ENCODE data around the gene CTNND2.

CTNND2 gene

GRCh38 chr5:11733185-11733839 is 170.9 kb downstream of the CTNND2 start:
- no CpG with 5 or more reads among the region's 2 CpGs for WGBS (ENCODE audit: insufficient coverage, insufficient read length)
- Histone ChIP-seq H3K4me3 (ENCODE audit: low read length) (no peak overlapping the region), H3K9me3 (ENCODE audit: control insufficient read depth, insufficient read depth, low read length) (no peaks in the 10 kb centered on the region), H3K27ac (ENCODE audit: low read length) (no peak overlapping the region), H3K36me3 (ENCODE audit: control insufficient read depth, insufficient read depth, low read length) (no peaks in the 10 kb centered on the region), H3K27me3 (ENCODE audit: control insufficient read depth, insufficient read depth, low read length) (no peaks in the 10 kb centered on the region), H3K4me1 (ENCODE audit: control insufficient read depth, insufficient read depth, low read length) (no peaks in the 10 kb centered on the region)
- DNase-seq (ENCODE audit: low read depth, low spot score), result no peak

- H3K27ac ChIP-seq (ENCODE audit: low read length), result no peak overlapping the region
- DNase-seq (ENCODE audit: low read depth, low spot score), result no peak
- no CpG with 5 or more reads among the region's 3 CpGs for WGBS (ENCODE audit: insufficient coverage, insufficient read length)
- no peaks in the 10 kb centered on the region for H3K4me1 ChIP-seq (ENCODE audit: control insufficient read depth, insufficient read depth, low read length)
- no peaks in the 10 kb centered on the region for H3K36me3 ChIP-seq (ENCODE audit: control insufficient read depth, insufficient read depth, low read length)
- H3K9me3 ChIP-seq (ENCODE audit: control insufficient read depth, insufficient read depth, low read length), result no peaks in the 10 kb centered on the region
- no peaks in the 10 kb centered on the region for H3K27me3 ChIP-seq (ENCODE audit: control insufficient read depth, insufficient read depth, low read length)
- no peak overlapping the region for H3K4me3 ChIP-seq (ENCODE audit: low read length)
These were observed 179.3 kb downstream of the CTNND2 start for GRCh38 chr5:11724940-11725339.

- DNase-seq (ENCODE audit: low read depth, low spot score), result peak; percentile 35
- Histone ChIP-seq H3K36me3 (ENCODE audit: control insufficient read depth, insufficient read depth, low read length) (no peaks in the 10 kb centered on the region), H3K9me3 (ENCODE audit: control insufficient read depth, insufficient read depth, low read length) (no peaks in the 10 kb centered on the region), H3K4me3 (ENCODE audit: low read length) (no peak overlapping the region), H3K27me3 (ENCODE audit: control insufficient read depth, insufficient read depth, low read length) (no peaks in the 10 kb centered on the region), H3K4me1 (ENCODE audit: control insufficient read depth, insufficient read depth, low read length) (no peaks in the 10 kb centered on the region), H3K27ac (ENCODE audit: low read length) (no peak overlapping the region)
- no CpG with 5 or more reads among the region's 5 CpGs for WGBS (ENCODE audit: insufficient coverage, insufficient read length)
These were observed 184.3 kb downstream of the CTNND2 start for GRCh38 chr5:11719888-11720481.

DNA sequence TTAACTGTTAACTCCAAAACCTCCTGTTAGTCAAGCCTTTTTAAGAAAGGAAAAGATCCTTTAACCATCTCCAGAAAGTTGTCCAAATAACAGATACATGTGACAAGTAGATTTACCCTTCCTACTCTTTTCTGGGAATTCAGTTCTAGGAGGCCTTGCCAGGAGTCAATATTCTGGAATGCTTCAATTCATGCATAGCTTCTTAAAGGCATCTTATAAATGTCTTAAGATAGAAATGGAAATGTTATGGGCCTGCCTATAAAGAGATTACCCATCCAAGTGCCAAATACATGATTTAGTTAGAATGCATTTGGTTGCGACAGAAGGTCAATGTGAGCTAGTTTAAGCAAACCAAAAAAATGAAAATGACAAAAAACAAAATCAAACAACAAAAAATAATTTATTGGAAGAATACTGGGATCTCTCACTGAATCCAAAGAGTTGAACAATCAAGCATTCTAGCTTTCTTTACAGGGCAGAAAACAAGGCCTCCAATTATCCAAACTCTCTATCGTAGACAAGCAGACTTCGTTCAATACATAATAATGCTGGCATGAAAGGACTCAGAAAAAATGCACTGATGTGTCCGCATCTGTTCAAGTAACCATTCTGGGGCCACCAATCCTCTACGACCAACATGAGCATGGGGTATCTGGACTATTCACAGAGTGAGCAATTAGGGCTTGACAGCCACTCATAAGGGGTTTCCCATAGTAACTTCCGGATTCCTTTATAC is 188.6 kb downstream of the CTNND2 start:
- WGBS (ENCODE audit: insufficient coverage, insufficient read length), result no CpG with 5 or more reads among the region's 6 CpGs
- no peaks in the 10 kb centered on the region for H3K27me3 ChIP-seq (ENCODE audit: control insufficient read depth, insufficient read depth, low read length)
- no peak overlapping the region for H3K27ac ChIP-seq (ENCODE audit: low read length)
- H3K4me3 ChIP-seq (ENCODE audit: low read length), result no peak overlapping the region
- no peaks in the 10 kb centered on the region for H3K9me3 ChIP-seq (ENCODE audit: control insufficient read depth, insufficient read depth, low read length)
- no peaks in the 10 kb centered on the region for H3K4me1 ChIP-seq (ENCODE audit: control insufficient read depth, insufficient read depth, low read length)
- no peak for DNase-seq (ENCODE audit: low read depth, low spot score)
- H3K36me3 ChIP-seq (ENCODE audit: control insufficient read depth, insufficient read depth, low read length), result no peaks in the 10 kb centered on the region

GRCh38 chr5:11711932-11712331 is 192.3 kb downstream of the CTNND2 start:
- WGBS (ENCODE audit: insufficient coverage, insufficient read length), result no CpG with 5 or more reads among the region's 1 CpG
- no peak for DNase-seq (ENCODE audit: low read depth, low spot score)
- Histone ChIP-seq H3K9me3 (ENCODE audit: control insufficient read depth, insufficient read depth, low read length) (no peaks in the 10 kb centered on the region), H3K36me3 (ENCODE audit: control insufficient read depth, insufficient read depth, low read length) (no peaks in the 10 kb centered on the region), H3K4me1 (ENCODE audit: control insufficient read depth, insufficient read depth, low read length) (no peaks in the 10 kb centered on the region), H3K4me3 (ENCODE audit: low read length) (no peak overlapping the region), H3K27ac (ENCODE audit: low read length) (no peak overlapping the region), H3K27me3 (ENCODE audit: control insufficient read depth, insufficient read depth, low read length) (no peaks in the 10 kb centered on the region)

DNA sequence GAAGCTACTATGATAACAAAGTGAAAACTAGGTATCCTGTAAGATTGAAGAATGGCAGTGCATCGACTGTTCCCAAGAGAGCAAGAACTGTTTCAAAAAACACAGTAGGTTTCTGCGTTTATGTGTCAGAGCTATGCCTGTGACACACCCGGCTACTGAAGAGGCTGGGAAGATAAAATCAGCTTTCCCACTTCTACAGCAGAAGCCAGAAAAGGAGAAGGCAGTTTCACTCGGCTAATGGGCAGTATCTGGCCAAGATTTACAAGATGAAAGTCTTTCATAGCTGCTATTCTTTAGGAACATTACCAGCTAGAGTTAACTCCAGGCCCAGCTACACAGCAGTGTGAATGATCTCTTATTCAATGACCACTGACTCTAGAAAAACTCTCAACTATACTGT is 195.2 kb downstream of the CTNND2 start:
- no peaks in the 10 kb centered on the region for H3K36me3 ChIP-seq (ENCODE audit: control insufficient read depth, insufficient read depth, low read length)
- no peak overlapping the region for H3K27ac ChIP-seq (ENCODE audit: low read length)
- H3K4me3 ChIP-seq (ENCODE audit: low read length), result no peak overlapping the region
- H3K27me3 ChIP-seq (ENCODE audit: control insufficient read depth, insufficient read depth, low read length), result no peaks in the 10 kb centered on the region
- H3K4me1 ChIP-seq (ENCODE audit: control insufficient read depth, insufficient read depth, low read length), result no peaks in the 10 kb centered on the region
- no CpG with 5 or more reads among the region's 4 CpGs for WGBS (ENCODE audit: insufficient coverage, insufficient read length)
- DNase-seq (ENCODE audit: low read depth, low spot score), result no peak
- H3K9me3 ChIP-seq (ENCODE audit: control insufficient read depth, insufficient read depth, low read length), result no peaks in the 10 kb centered on the region

DNA sequence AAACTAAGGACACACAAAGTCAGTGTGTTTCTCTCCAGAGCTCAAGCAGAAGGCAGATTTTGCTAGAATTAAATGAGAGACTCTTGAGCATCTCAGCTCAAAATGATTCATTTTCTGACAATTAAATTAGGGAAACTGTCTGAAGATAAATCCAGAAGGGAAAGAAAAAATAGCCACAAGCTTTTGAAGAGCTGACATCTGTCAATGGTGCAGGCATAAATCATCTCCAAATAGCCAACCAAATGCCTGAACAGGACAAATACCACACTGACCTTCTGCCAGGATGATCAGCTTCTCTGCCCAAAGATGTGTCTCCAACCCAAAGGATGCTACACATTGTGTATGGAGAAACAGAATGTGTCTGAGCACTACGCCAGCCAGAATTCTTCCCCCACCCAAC is 199.3 kb downstream of the CTNND2 start:
- Histone ChIP-seq H3K27ac (ENCODE audit: low read length) (no peak overlapping the region), H3K4me3 (ENCODE audit: low read length) (no peak overlapping the region), H3K27me3 (ENCODE audit: control insufficient read depth, insufficient read depth, low read length) (no peaks in the 10 kb centered on the region), H3K4me1 (ENCODE audit: control insufficient read depth, insufficient read depth, low read length) (no peaks in the 10 kb centered on the region), H3K9me3 (ENCODE audit: control insufficient read depth, insufficient read depth, low read length) (no peaks in the 10 kb centered on the region), H3K36me3 (ENCODE audit: control insufficient read depth, insufficient read depth, low read length) (no peaks in the 10 kb centered on the region)
- WGBS (ENCODE audit: insufficient coverage, insufficient read length), result no CpG with 5 or more reads among the region's 1 CpG
- DNase-seq (ENCODE audit: low read depth, low spot score), result no peak

DNA sequence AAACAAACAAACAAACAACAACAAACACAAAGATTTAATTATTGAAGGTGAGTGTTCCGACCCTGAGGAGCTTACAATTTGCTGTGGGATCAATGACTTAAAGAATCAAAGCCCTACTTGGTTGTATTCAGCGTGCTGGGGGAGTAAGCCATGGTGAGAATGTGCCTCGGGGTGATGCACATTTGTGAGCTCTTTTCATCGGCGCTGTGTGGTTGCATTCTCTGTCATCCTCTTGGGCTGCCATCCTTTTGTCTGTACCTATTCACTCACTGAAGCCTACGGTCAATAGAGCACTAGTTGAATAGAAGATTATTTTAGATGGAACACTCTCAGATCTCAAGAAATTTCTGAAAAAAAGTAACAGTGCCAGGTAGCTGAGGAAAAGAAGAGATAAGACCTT is 203.9 kb downstream of the CTNND2 start:
- Histone ChIP-seq H3K4me1 (ENCODE audit: control insufficient read depth, insufficient read depth, low read length) (no peaks in the 10 kb centered on the region), H3K27me3 (ENCODE audit: control insufficient read depth, insufficient read depth, low read length) (no peaks in the 10 kb centered on the region), H3K36me3 (ENCODE audit: control insufficient read depth, insufficient read depth, low read length) (no peaks in the 10 kb centered on the region), H3K4me3 (ENCODE audit: low read length) (no peak overlapping the region), H3K9me3 (ENCODE audit: control insufficient read depth, insufficient read depth, low read length) (no peaks in the 10 kb centered on the region), H3K27ac (ENCODE audit: low read length) (no peak overlapping the region)
- no peak for DNase-seq (ENCODE audit: low read depth, low spot score)
- no CpG with 5 or more reads among the region's 6 CpGs for WGBS (ENCODE audit: insufficient coverage, insufficient read length)

DNA sequence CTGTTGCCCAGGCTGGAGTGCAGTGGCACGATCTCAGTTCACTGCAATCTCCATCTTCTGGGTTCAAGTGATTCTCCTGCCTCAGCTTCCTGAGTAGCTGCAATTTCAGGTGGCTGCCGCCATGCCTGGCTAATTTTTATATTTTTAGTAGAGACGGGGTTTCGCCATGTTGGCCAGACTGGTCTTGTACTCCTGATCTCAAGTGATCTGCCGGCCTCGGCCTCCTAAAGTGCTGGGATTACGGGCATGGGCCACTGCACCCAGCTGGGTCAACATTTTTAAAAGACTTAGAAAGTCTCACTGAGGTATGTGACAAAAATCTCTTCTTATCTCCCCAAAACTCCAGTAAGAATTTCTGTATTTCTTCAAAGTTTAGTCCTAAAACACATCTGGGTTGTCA is 211.6 kb downstream of the CTNND2 start:
- no peak overlapping the region for H3K4me3 ChIP-seq (ENCODE audit: low read length)
- no peak for DNase-seq (ENCODE audit: low read depth, low spot score)
- H3K4me1 ChIP-seq (ENCODE audit: control insufficient read depth, insufficient read depth, low read length), result no peaks in the 10 kb centered on the region
- WGBS (ENCODE audit: insufficient coverage, insufficient read length), result no CpG with 5 or more reads among the region's 7 CpGs
- H3K27ac ChIP-seq (ENCODE audit: low read length), result no peak overlapping the region
- H3K27me3 ChIP-seq (ENCODE audit: control insufficient read depth, insufficient read depth, low read length), result no peaks in the 10 kb centered on the region
- H3K36me3 ChIP-seq (ENCODE audit: control insufficient read depth, insufficient read depth, low read length), result no peaks in the 10 kb centered on the region
- no peaks in the 10 kb centered on the region for H3K9me3 ChIP-seq (ENCODE audit: control insufficient read depth, insufficient read depth, low read length)

- Histone ChIP-seq H3K36me3 (ENCODE audit: control insufficient read depth, insufficient read depth, low read length) (no peaks in the 10 kb centered on the region), H3K27ac (ENCODE audit: low read length) (no peak overlapping the region), H3K9me3 (ENCODE audit: control insufficient read depth, insufficient read depth, low read length) (no peaks in the 10 kb centered on the region), H3K4me3 (ENCODE audit: low read length) (no peak overlapping the region), H3K4me1 (ENCODE audit: control insufficient read depth, insufficient read depth, low read length) (no peaks in the 10 kb centered on the region), H3K27me3 (ENCODE audit: control insufficient read depth, insufficient read depth, low read length) (no peaks in the 10 kb centered on the region)
- no peak for DNase-seq (ENCODE audit: low read depth, low spot score)
- no CpG with 5 or more reads among the region's 1 CpG for WGBS (ENCODE audit: insufficient coverage, insufficient read length)
These were observed 216.7 kb downstream of the CTNND2 start for GRCh38 chr5:11687498-11687897.
